Mesenteric fat pad (tissue), 1 donor: ENCODE results near the gene ZNF135. TPM values are rescaled to one million over a fixed set of nuclear protein-coding genes. Genes with fewer than 3 reads are reported as not detected.

Experiments
- DNase-seq: peaks from one replicate; pipeline ENCODE4 v3.0.0-alpha.2; 2020; ENCODE audit warnings: low spot score
- total RNA-seq: library from RNA; stranded (reverse); fragmentation: NEBNext Ultra II Directional; extraction: Animal tissue kit (Norgen Biotek cat#: 25700); gene quantifications from one replicate; pipeline ENCODE4 v1.2.1, GENCODE V29; 2021
- donor health status: DM: yes; HTN: yes; CAD: no.

ZNF135 gene
- total RNA-seq, 1 donor from 2014 or later: 3.5 TPM

DNA sequence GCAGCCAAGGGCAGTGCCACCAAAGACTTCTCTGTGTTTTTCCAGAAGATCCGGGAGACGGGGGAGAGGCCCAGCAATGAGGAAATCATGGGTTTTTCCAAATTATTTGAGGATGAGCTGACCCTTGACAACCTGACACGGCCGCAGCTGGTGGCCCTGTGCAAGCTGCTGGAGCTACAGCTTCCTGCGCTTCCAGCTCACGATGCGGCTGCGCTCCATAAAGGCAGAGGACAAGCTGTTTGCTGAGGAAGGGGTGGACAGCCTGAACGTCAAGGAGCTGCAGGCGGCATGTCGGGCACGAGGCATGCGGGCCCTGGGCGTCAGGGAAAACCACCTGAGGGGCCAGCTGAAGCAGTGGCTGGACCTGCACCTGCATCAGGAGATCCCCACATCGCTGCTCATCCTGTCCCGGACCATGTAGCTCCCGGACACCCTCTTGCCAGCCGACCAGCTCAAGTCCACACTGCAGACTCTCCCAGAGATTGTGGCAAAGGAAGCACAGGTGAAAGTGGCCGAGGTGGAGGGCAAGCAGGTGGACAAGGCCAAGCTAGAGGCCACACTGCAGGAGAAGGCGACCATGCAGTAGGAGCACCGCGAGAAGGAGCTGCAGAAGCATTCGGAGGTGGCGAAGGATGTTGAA, 13.6 kb upstream of the ZNF135 start:
- DNase-seq: no peak

DNA sequence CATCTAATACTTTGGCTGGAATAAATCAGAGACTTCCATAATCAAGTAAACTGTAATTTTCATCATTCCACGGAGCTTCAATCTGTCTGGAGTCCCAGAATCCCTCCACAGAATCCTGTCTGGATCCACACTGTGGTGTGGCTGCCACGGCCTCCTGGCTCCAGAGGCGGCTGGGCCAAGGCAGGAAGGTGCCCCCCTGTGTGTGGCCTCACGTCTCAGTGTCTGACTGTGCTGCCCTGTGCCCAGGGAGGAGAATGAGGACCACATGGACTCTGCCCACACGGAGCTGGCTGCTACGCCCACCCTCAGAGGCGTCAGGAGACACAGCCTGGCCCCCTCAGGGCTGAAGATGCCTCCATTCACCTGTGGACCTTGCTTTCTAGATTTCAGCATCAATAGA, 12.2 kb upstream of the ZNF135 start:
- DNase-seq: no peak

DNA sequence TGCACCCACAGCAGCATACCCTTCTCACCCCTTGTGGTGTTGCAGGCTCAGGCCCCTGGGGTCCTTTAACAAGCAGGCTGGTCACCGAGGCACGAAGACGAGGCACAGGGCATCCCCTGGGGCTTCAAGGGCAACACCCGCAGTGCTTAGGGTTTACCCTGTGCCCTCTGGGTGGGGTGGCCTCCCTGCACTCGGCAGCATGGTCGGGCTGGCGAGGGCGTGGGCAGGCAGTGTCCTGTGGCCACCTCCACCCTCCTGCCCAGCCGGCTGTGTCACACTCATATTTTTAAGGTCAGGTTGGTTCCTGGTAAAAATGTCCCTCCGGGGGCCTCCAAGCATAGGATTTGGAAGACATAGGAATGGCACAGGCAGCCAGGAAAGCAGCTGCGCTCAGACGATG, 11.4 kb upstream of the ZNF135 start:
- no peak for DNase-seq

GRCh38 chr19:58052256-58052655, 6.8 kb upstream of the ZNF135 start:
- no peak for DNase-seq

DNA sequence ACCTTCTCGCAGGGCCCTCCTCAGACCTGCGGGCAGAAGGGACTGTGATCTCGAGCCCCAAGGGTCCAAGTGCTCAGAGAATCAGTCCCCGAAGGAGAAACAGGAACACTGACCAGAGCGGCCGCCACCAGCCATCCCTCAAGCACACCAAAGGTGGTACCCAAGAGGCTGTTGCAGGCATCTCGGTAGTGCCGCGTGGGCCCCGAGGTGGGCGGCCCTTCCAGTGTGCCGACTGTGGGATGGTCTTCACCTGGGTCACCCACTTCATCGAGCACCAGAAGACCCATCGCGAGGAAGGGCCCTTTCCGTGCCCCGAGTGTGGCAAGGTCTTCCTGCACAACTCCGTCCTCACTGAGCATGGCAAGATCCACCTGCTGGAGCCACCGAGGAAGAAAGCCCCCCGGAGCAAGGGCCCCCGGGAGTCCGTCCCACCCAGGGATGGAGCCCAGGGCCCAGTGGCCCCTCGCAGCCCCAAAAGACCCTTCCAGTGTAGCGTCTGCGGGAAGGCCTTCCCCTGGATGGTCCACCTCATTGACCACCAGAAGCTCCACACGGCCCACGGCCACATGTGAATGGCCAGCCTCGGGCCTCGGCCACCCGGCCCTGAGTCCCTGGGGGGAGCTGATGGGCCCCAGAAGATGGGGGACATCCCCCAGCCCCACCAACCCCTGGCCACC, 5.5 kb upstream of the ZNF135 start:
- no peak for DNase-seq

DNA sequence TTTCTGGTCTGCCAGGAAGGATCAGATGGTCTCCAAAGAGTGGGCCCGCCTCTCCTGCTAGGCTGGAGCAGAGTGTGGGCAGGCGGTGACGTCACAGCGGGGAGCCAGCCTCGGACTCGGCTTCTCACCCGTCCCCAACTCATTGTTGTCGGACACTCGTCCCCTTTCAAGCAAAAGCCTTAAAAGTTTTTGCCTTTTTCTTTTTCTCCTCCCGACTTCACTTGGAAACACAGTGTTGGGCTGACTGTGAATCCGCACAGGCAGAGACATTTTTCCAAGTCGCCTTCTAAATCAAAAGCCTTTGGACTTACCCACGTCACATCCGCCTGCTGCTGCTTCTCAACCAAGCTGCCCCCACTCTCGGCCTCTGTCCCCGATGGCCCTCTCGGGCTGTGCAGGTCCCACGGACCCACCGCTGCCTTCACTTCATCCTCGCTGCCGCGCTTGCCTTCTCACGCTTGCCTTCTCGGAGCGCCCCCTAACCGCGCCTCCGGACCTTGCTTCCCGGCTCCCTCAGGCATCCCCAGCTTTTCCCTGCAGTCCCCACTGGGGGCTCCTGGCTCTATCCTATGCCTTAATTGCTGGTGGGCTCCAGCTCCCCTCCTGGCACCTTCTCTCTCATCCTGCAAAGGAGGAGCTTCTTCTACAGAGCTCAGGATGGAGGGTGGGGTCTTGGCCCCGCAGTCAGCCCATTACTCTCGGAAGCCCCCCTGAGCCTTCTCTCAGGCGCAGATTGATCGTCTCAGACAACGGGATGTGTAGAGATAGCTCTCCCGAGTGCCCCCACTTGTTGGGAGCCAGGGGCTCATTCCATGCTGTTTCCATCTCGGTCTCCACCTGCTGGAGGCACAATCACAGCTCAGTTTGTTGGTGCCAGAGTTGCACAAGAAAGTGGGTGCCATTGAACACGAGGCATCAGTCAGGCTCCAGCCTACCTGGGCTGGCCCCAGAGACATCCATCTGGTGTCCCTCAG, 3.9 kb upstream of the ZNF135 start:
- DNase-seq: no peak

DNA sequence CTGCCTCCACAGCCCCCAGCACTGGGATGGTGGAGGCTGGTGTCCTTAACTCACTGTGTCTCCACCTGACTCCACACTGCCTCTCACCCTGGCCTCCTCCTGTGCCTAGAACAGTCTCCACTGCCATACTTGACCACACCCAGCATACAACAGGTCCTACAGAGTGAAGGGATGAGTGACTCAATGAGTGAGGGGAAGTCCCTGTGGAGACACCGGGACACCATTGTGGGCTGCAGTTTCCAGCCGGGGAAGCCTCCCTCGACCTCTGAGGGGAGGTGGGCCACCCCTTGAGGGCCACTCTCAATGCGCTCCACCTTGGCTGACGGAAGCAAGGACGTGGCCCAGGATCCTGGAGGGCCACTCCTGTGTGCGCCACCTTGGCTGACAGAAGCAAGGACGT, 2.8 kb upstream of the ZNF135 start:
- no peak for DNase-seq

GRCh38 chr19:58056861-58057260, 2.2 kb upstream of the ZNF135 start:
- no peak for DNase-seq

- no peak for DNase-seq
Observed at GRCh38 chr19:58058467-58058866, 615 bp upstream of the ZNF135 start.

DNA sequence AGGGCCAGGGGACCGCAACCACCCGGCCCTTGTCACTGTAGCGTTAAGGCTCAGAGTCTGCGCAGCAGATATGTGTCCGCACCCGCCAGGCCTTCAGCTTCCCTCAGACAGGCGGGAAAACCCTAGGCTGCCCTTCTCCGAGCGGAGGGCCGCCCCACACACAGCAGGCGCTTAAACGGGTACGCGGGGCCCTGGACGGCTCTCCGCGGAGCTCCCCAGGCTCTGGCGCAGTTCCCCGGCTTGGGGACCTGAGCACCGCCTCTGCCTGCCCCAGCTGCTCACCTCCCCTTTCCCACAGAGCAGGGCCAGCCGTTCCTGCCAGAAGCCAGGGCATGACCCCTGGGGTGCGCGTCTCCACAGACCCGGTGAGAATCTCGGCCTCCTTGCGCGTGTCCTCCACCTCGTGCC, 593 bp downstream of the ZNF135 start:
- DNase-seq: no peak

DNA sequence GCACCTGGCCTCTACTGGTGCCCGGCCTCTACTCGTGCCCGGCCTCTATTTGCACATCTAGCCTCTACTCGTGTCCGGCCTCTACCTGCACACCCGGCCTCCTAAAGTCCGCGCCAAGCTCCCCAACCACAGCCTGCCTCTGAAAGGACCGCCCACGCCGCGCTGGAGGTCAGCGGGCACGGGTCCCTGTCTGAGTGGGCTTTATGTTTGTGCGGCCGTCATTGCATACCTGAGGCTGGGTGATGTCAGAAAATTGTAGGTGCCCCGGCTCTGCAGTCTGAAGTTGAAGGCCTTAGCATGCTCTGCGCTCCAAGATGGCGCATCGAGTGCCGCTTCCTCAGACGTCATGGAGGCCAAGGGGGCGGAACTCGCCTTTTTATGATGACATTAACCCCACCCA, 1.1 kb downstream of the ZNF135 start:
- no peak for DNase-seq

- no peak for DNase-seq
Observed at GRCh38 chr19:58063712-58064111, 4.6 kb downstream of the ZNF135 start.

GRCh38 chr19:58067240-58067912, 8.3 kb downstream of the ZNF135 start:
- DNase-seq: no peak

DNA sequence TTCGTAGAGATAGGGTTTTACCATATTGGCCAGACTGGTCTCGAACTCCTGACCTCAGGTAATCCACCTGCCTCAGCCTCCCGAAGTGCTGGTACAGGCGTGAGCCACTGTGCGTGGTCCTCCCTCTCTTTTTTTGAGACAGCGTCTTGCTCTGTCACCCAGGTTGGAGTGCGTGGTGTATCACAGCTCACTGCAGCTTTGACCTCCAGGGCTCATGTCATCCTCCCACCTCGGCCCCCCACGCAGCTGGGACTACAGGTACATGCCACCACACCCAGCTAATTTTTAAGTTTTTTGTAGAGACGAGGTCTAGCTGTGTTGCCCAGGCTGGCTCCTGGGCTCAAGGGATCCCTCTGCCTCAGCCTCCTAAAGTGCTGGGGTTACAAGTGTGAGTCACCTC, 20.7 kb downstream of the ZNF135 start:
- no peak for DNase-seq

DNA sequence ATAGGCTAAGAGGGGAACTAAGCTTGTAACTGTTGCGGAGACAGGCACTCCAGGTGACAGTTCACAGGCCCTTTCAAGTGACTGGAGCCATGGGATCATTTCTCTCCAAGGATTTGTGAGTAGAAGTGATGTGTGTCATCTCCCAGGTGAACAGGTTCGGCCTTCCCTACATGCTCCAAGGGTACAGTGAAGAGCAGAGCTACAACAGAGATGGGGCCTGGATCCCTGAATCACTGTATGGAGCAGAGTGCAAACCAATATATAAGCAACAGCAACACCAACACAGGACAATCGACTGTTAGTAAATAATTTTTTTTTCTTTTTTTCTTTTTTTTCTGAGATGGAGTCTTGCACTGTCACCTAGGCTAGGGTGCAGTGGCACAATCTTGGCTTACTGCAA, 23.9 kb downstream of the ZNF135 start:
- no peak for DNase-seq

- DNase-seq: no peak
Observed at GRCh38 chr19:58084596-58085347, 25.7 kb downstream of the ZNF135 start.

- no peak for DNase-seq
Observed at GRCh38 chr19:58085348-58085875, 26.3 kb downstream of the ZNF135 start.

DNA sequence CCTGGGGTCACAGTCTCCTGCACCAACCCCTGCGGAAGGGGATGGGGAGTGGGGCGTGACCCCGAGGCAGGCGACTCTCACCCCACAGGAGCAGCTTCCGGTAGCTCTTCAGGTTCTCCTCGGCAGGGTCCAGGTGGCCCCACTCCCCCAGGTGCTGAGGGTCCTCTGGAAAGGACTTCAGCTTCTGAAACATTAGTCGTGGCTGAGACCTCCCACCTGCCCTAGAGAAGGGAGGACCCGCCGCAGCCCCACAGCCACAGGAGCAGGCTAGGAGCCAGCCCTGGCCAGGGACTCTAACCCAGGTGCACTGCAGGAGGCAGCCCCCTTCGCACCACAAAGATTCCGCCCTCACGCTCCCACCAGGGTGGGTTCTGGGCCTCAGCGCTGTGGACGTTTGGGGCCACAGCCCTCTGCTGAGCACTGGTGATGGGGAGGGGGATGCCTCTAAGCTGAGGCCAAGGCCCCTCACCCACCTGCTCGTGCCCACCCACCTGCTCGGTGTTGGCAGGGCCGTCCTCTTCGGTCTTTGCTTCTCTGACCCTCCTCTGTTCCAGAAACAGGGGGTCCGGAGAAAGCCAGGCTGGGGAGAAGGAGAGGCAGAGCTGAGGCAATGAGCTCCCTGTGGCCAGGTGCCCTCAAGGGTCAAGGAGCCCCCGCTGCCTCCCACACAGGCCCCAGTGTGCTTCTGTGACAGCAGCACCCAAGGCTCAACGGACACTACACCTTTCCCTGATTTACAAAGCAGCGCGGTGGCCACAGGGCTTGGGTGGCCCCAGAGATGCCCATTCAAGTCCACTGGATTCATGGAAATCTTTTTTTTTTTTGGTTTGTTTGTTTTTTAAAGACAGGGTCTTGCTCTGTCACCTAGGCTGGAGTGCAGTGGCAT, 28.0 kb downstream of the ZNF135 start:
- DNase-seq: no peak

DNA sequence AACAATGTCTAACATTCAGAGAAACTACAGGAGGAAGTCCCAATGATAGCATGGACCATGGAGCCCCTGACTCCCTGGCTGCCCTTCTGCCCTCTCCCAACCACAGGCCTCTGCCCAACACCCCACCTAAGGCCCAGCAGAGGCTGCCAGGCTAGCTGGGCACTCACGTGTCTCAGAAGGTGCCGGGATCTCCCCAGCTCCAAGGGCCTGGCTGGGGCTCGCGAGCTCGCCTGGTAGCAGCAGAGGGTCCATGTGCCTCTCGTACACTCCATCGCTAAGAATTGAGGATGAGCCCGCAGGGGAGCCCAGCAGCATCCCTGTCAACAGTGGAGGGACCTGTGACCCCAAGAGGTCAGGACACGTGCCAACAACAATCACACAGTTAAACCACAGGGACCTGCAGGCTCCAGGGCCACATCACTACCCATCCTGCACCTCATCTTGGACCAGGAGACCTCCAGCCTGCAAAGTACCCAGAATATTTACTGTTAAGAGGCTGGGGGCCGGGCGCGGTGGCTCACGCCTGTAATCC, 29.5 kb downstream of the ZNF135 start:
- no peak for DNase-seq
